Rectal smooth muscle tissue (tissue), 1 donor: ENCODE measurements around the gene TBCB.

Source experiments
- H3K27ac ChIP-seq: one replicate; pipeline ENCODE4 v1.7.0; 2013; ENCODE audit warnings: low read depth, low read length, inconsistent platforms
- H3K27me3 ChIP-seq: one replicate; pipeline ENCODE4 v1.7.0; 2013; ENCODE audit warnings: low read length; ENCODE audit not compliant: control insufficient read depth, insufficient read depth
- H3K36me3 ChIP-seq: one replicate; pipeline ENCODE4 v1.7.0; 2013; ENCODE audit warnings: low read length; ENCODE audit not compliant: control insufficient read depth, insufficient read depth
- H3K4me1 ChIP-seq: one replicate; pipeline ENCODE4 v1.7.0; 2013; ENCODE audit warnings: low read length; ENCODE audit not compliant: control insufficient read depth, insufficient read depth
- H3K4me3 ChIP-seq: one replicate; pipeline ENCODE4 v1.7.0; 2013; ENCODE audit warnings: low read length
- H3K9ac ChIP-seq: one replicate; pipeline ENCODE4 v1.7.0; 2013; ENCODE audit warnings: low read length

Gene TBCB

DNA sequence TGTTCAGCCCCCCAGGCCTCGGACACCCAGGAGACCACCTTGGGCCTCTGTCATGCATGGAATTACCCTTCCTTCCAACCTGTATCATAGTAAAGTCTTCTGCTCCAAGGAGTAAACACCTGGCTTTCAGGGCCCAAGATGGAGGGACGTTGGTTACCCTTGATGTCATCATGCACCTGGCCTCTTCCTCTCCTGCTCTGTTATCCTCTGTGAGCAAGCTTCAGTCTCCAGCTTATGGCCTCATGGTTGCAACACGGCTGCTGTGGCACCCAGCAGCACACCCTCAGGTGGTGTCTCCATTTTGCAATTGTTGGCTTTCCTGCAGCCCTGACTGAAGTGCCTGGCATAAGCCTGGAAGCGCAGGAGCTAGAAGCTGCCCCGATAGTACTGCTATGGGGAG is 8.3 kb upstream of the TBCB start:
- Histone ChIP-seq H3K27ac (no peak overlapping the region), H3K4me1 (no peaks in the 10 kb centered on the region), H3K9ac (no peak overlapping the region), H3K4me3 (no peak overlapping the region), H3K36me3 (no peaks in the 10 kb centered on the region), H3K27me3 (no peaks in the 10 kb centered on the region)

DNA sequence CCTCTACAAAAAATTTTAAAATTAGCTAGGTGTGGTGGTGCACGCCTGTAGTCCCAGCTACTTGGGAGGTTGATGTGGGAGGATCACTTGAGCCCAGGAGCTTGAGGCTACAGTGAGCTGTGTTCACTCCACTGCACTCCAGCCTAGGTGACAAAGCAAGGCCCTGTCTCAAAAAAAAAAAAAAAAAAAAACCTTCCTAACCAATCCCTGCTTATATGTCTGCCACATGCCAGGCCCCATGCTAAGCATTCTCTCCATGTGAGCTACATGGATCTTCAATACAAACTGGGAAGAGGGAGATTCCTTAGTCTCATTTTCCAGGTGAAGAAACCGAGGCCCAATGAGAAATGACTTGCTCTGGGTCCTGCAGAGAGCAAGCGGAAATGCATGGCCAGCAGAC is 6.6 kb upstream of the TBCB start:
- peaks cover 3% of the 10 kb centered on the region for H3K36me3 ChIP-seq
- no peak overlapping the region for H3K27ac ChIP-seq
- no peak overlapping the region for H3K4me3 ChIP-seq
- no peaks in the 10 kb centered on the region for H3K27me3 ChIP-seq
- no peak overlapping the region for H3K9ac ChIP-seq
- H3K4me1 ChIP-seq, result peaks cover 1% of the 10 kb centered on the region

DNA sequence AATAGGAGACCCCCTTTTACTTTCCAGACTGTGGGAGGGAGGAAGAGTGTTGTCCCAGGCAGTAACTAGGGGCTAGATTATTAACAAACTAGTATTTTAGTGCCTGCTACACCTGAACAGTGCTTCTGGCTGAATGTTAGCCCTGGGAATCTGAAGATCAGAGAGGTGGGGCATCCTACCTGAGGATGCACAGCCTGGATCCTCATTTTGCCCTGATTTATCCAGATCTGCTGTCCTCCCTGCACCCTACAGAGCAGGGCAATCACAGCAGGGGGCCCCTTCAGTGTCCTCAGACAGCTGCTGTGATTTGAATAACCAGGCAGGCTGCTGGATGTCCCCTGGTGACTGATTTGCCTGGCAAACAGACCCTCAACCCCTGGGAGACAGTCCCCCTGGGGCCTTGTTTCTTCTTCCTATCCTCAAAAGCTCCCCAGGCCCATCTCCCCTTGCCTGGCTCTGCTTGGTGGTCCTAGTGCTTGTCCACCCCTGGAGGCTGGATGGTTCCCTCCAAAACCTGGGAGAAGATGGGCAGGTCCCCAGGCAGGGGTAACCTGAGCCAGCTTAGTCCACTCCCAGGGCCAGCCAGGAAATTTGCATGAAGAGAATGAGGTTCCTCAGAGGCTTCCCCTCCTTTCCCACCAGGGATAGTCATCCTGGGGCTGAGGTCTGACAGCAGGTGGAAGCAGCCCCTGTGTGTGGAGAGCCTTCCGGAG is 4.6 kb upstream of the TBCB start, which contains the start of gene OVOL3:
OVOL3 (plus strand) TSS at position 657 of the 713 bp plus-strand sequence. CDS start 60 bp downstream, outside the sequence.
- Histone ChIP-seq H3K9ac (no peak within 1 kb of the TSS), H3K36me3 (peaks cover 3% of the 10 kb centered on the region), H3K4me1 (peaks cover 2% of the 10 kb centered on the region), H3K27me3 (no peaks in the 10 kb centered on the region), H3K27ac (no peak within 1 kb of the TSS), H3K4me3 (no peak within 1 kb of the TSS)

DNA sequence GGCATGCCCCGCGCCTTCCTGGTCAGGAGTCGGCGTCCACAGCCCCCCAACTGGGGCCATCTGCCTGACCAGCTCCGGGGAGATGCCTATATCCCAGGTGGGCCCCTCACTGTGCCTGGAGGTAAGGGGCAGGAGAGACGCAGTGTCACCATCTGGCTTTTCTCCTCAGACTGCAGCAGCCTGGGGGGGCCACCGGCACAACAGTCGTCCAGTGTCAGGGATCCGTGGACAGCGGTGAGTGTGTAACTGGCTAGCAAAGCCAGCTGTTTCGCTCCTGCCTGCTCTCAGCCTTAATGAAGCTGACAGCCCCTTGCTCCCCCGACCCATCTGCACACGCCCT is 4.1 kb upstream of the TBCB start:
- Histone ChIP-seq H3K27me3 (no peaks in the 10 kb centered on the region), H3K9ac (no peak overlapping the region), H3K4me1 (peaks cover 6% of the 10 kb centered on the region), H3K4me3 (no peak overlapping the region), H3K27ac (no peak overlapping the region), H3K36me3 (peaks cover 3% of the 10 kb centered on the region)

DNA sequence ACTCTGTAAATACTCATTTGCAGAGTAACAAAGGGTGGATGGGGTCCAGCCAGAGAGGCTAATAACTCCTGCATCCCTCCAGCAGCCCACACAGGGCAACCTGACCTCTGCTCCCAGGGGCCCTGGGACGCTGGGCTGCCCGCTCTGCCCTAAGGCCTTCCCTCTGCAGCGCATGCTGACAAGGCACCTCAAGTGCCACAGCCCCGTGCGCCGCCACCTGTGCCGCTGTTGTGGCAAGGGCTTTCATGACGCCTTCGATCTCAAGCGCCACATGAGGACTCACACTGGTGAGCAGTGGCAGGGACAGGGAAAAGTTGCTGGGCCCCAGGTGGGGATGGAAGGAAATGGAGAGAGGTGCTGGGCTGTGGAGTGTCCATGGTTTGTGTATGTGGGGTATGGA is 2.6 kb upstream of the TBCB start:
- Histone ChIP-seq H3K9ac (no peak overlapping the region), H3K36me3 (peaks cover 3% of the 10 kb centered on the region), H3K4me1 (peaks cover 10% of the 10 kb centered on the region), H3K4me3 (no peak overlapping the region), H3K27ac (no peak overlapping the region), H3K27me3 (no peaks in the 10 kb centered on the region)

DNA sequence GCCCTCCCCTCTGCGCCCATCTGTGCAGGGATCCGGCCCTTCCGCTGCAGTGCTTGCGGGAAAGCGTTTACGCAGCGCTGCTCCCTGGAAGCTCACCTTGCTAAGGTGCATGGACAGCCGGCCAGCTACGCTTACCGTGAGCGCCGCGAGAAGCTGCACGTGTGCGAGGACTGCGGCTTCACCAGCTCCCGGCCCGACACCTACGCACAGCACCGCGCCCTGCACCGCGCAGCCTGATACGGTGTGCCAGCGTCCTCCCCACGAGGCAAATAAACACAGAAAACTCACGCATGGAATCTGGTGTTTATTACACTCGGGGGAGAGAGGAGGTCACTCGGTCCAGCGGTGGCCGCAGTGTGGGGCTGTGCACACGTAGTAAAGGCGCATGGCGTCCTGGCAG is 1.8 kb upstream of the TBCB start:
- peak overlapping the region; percentile 96 for H3K4me3 ChIP-seq
- H3K27me3 ChIP-seq, result no peaks in the 10 kb centered on the region
- H3K36me3 ChIP-seq, result peaks cover 3% of the 10 kb centered on the region
- H3K9ac ChIP-seq, result no peak overlapping the region
- no peak overlapping the region for H3K27ac ChIP-seq
- H3K4me1 ChIP-seq, result peaks cover 10% of the 10 kb centered on the region

DNA sequence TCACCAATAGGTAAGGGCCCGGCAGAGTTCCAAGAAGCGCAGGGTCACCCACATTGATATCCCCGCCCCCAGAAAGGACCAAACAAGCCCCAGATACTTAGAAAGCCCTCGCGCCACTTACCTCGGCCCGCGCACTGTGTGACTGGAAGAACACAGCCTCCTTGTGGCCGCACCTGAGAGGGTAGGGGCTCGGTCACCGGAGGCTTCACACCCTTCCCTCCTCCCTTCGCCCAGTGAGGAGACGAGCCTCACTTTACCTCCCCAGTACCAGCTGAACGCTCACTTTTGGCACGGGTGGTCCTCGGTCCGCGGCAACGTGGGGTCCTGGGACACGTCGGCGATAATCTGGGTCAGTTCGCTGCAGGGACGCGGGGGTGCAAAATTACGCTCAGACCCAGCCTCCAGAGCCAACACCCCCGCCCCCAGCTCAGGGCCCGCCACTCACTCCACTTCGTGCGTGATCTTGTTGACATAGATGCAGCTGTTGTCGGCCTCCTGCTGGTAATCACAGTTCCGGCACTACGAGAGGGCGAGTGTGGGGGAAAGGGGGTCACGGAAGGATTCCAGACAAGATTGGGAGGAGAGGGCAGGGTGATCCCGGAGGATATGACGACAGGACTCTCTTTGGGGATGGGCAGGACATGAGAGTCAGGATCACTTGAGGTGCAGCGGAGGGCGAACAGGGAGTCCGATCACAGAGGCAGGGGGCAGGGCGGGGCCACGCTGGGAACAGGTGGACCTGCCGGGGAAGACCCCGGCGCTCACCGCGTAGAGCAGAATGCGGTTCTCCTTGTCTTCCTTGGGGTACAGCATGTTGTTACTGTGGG is 1.2 kb upstream of the TBCB start:
- H3K27me3 ChIP-seq, result no peaks in the 10 kb centered on the region
- H3K27ac ChIP-seq, result peak overlapping the region; percentile 88
- H3K9ac ChIP-seq, result peak overlapping the region; percentile 64
- peaks cover 10% of the 10 kb centered on the region for H3K4me1 ChIP-seq
- H3K36me3 ChIP-seq, result peaks cover 3% of the 10 kb centered on the region
- peak overlapping the region; percentile 96 for H3K4me3 ChIP-seq

DNA sequence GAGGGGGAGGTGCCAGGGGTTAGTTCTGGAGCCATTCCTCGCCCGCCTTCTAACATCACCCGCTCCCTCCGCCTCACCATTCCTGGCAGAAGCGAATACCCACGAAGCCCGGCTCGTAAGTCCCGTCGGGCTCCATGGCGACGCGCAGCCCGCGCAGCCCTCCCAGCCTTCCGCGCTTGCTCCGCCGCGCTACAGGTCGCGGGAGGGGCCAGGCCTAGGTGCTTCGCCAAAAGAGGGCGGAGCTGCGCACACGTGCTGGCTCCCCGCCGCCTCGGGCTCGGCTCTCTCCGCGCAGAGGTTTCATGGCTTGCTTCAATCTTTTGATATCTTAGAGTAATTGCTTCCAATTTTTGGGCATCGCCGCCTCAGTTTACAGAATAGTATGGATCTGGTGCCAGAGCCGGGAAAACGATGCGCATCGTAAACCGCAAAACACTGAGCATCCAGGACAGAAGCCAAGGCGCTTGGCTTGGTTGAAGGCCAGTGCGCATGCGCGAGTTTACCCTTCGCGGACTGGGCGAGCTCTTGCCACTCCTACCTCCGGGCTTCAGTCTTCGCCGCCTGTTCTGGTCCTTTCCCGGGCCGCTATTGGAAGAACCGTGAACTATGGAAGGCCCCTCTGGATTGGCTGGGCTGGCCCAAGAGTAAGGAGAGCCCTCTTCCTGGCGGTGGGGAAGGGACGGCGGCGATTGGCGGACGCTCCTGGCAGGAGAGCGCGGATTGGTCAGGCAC is 381 bp upstream of the TBCB start, which contains the start of gene POLR2I:
POLR2I (minus strand) TSS at position 155 of the 732 bp plus-strand sequence; CDS start at position 136, 19 bp downstream.
- H3K36me3 ChIP-seq, result peaks cover 5% of the 10 kb centered on the region

DNA sequence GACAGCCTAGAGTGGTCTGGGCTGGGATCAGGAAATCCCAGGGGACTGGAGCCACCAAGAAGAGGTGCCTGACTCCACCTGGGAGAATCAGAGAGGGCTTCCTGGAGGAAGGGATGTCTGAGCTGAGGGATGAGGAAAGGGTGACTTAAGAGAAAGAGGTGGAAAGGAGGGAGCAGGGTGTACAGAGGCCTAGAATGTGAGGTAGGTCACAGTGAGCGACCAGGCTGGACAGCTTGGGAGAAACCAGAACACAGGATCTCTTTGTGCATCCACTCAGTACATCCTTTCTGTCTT is 1.0 kb downstream of the TBCB start:
- Histone ChIP-seq H3K4me1 (peaks cover 10% of the 10 kb centered on the region), H3K9ac (peak overlapping the region; percentile 7), H3K4me3 (peak overlapping the region; percentile 86), H3K36me3 (peaks cover 10% of the 10 kb centered on the region), H3K27ac (peak overlapping the region; percentile 88), H3K27me3 (no peaks in the 10 kb centered on the region)

More for the DNA sequence above, 381 bp upstream of the TBCB start, which contains the start of gene POLR2I:
- Histone ChIP-seq H3K27me3 (no peaks in the 10 kb centered on the region), H3K27ac (peak within 1 kb of the TSS; percentile 88), H3K9ac (peak within 1 kb of the TSS; percentile 66), H3K4me3 (peak within 1 kb of the TSS; percentile 96), H3K4me1 (peaks cover 10% of the 10 kb centered on the region)

DNA sequence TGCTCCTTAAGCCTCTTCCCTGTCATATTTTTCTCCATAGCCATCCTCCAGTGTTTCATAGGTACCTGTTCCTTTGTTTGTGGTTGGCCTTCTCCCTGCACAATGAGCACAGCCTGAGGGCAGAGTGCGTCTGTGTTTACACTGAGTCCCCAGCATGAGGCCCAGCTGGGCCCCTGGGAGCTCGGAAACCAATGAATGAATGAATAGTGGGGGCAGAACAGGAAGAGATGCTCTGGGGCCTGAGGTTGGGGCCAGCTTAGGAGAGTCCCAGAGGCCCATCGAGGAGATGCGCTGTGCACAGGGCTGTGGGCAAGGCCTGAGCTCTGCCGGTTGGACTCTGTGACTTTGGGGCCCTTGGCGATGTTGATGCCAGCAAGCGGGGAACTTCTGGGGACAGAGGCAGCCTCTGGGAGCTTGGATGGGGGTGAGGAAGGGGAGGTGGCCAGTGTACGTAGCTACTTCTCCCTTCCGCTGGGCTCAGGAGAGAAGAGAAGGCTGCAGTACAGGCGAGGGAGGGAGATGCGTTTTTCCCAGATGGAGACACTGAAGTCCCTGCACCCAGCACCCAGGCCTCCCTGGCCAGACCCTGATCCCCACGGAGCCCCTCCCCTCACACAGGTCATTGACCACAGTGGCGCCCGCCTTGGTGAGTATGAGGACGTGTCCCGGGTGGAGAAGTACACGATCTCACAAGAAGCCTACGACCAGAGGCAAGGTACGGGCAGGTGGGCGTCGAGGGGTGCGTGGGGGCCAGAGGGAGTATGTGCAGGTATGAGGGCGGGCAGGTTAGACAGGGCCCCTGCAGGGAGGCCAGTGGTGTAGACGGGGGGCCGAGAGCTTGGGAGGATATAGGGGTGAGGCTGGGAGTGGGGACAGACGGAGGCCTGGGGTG is 5.1 kb downstream of the TBCB start:
- Histone ChIP-seq H3K4me1 (peaks cover 8% of the 10 kb centered on the region), H3K27ac (no peak overlapping the region), H3K4me3 (no peak overlapping the region), H3K9ac (no peak overlapping the region), H3K36me3 (peaks cover 10% of the 10 kb centered on the region), H3K27me3 (no peaks in the 10 kb centered on the region)

DNA sequence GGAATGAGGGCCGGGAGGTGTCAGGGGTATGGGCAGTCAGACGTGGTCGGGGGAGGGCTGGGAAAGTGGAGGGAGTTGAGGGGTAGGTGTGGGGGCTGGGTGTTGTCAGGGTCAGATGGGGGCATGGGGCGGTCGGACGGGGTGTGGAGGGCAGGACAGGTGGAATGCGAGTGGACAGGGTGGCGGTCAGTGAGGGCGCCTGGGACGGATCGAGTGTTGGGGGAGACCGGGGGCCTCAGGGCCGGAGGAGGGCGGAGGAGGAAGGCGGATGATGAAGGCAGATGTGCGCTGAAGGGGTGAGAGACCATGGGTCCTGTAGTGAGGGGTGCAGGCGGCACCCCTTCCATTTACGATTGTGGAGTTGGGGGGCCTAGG is 5.7 kb downstream of the TBCB start:
- Histone ChIP-seq H3K4me3 (no peak overlapping the region), H3K36me3 (peaks cover 13% of the 10 kb centered on the region), H3K4me1 (peaks cover 6% of the 10 kb centered on the region), H3K27ac (no peak overlapping the region), H3K27me3 (no peaks in the 10 kb centered on the region), H3K9ac (no peak overlapping the region)
